ENCODE measurements around the gene BTF3.

GRCh38 chr5:73480500-73480899 lies 17.7 kb upstream of the BTF3 start:
- no peak for TF ChIP-seq EZH2 (IDR thresholded peaks at IDR 0.05; ENCODE audit: insufficient read depth, poor library complexity, severe bottlenecking)
- TF ChIP-seq EZH2phosphoT487 (IDR thresholded peaks at IDR 0.05; ENCODE audit: insufficient read depth, low read depth), result no peak

All from GM23248 (cell line).